GM04503 (cell line): ENCODE measurements around the gene ATP1A4.
"Not testable (repeated sequence)": the region's sequence is repeated elsewhere in the genome, so short reads cannot be mapped to it uniquely, and the experiment has no call there.

Experiments
- DNase-seq: peaks from one replicate; pipeline ENCODE4 v3.0.0-alpha.2; 2012; ENCODE audit warnings: low read depth

The ATP1A4 gene

GRCh38 chr1:160151303-160151702 lies at the start of gene ATP1A4:
ATP1A4 (plus strand) TSS chr1:160151603; CDS start chr1:160152041, 438 bp downstream.
- DNase-seq, result no peak

- DNase-seq, result no peak
Measured at GRCh38 chr1:160101717-160102522, 49.5 kb upstream of the ATP1A4 start.

GRCh38 chr1:160103658-160104408 lies 47.6 kb upstream of the ATP1A4 start:
- no peak for DNase-seq

- DNase-seq, result no peak
Measured at GRCh38 chr1:160104486-160104885, 46.9 kb upstream of the ATP1A4 start.

GRCh38 chr1:160105155-160105554 lies 46.2 kb upstream of the ATP1A4 start:
- no peak for DNase-seq

GRCh38 chr1:160107512-160107911 lies 43.9 kb upstream of the ATP1A4 start:
- no peak for DNase-seq

- no peak for DNase-seq
Measured at GRCh38 chr1:160108888-160109662, 42.3 kb upstream of the ATP1A4 start.

GRCh38 chr1:160109686-160110085 lies 41.7 kb upstream of the ATP1A4 start:
- no peak for DNase-seq

- DNase-seq, result not testable (repeated sequence)
Measured at GRCh38 chr1:160111462-160111861, 39.9 kb upstream of the ATP1A4 start.

GRCh38 chr1:160112357-160112756 lies 39.0 kb upstream of the ATP1A4 start:
- DNase-seq, result no peak

- DNase-seq, result no peak
Measured at GRCh38 chr1:160113407-160113806, 38.0 kb upstream of the ATP1A4 start.

- DNase-seq, result no peak
Measured at GRCh38 chr1:160114085-160114484, 37.3 kb upstream of the ATP1A4 start.

GRCh38 chr1:160115545-160116282 lies 35.7 kb upstream of the ATP1A4 start, which contains the start of gene ATP1A2:
ATP1A2 (plus strand) TSS chr1:160115759; CDS start chr1:160115862, 103 bp downstream.
- DNase-seq, result no peak

GRCh38 chr1:160116283-160117147 lies 34.9 kb upstream of the ATP1A4 start:
- DNase-seq, result no peak

GRCh38 chr1:160117300-160117699 lies 34.1 kb upstream of the ATP1A4 start:
- no peak for DNase-seq

- no peak for DNase-seq
Measured at GRCh38 chr1:160117709-160118183, 33.7 kb upstream of the ATP1A4 start.

- no peak for DNase-seq
Measured at GRCh38 chr1:160118928-160119327, 32.5 kb upstream of the ATP1A4 start.

GRCh38 chr1:160120797-160121196 lies 30.6 kb upstream of the ATP1A4 start:
- no peak for DNase-seq

GRCh38 chr1:160121388-160121787 lies 30.0 kb upstream of the ATP1A4 start:
- DNase-seq, result no peak

GRCh38 chr1:160122978-160123495 lies 28.4 kb upstream of the ATP1A4 start:
- no peak for DNase-seq
